NCI-H345 treated with DMSO at 0.1 percent for 48 hours (cell line): ENCODE results near the gene OTUB1.

Source experiments
- DNase-seq: peaks from one replicate; lab custom pipeline; 2025; ENCODE audit not compliant: unreplicated experiment; lab: John Stamatoyannopoulos, UW

OTUB1 gene

DNA sequence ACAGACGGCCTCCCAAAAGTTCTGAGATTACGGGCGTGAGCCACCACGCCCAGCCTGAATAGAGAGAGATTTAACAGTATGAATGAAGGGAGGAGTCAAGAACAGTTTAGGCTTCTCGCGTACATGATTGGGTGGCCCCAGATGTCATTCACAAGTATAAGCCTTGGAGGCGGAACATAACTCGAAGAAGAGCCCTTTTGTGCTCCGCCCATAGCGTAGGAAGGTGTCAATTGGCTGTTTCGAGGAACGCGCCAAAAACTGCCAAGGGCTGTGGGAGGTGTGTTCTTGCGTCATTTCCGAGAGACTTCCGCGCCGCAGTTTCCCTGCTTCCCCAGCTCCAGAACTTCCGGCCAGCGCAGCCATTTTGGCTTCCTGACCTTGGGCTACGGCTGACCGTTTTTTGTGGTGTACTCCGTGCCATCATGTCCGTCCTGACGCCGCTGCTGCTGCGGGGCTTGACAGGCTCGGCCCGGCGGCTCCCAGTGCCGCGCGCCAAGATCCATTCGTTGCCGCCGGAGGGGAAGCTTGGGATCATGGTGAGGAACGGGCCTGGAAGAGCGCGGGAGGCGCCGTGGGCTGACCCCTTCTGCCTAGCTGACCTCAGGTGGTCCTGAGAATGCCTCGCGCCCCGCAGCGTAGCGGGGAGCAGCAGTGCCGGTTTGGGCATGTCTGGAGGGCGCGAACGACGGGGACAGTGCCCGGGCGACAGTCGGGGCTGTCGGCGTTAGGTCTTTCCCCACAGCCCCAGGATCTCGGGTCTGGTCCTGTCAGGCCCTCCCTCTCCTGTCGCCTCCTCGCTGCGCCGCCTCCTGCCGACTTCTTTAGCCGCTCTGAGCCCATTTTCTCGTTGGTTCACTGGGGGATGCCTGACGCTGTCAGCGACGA lies 11.7 kb upstream of the OTUB1 start, which contains the start of gene COX8A:
Gene COX8A, plus strand, starts transcription at position 362 of the 885 bp plus-strand sequence. Its CDS starts 61 bp downstream, at position 423.
- DNase-seq: peak; percentile 98

- DNase-seq: no peak
Measured at GRCh38 chr11:63978551-63979239, 7.5 kb upstream of the OTUB1 start.

- no peak for DNase-seq
Measured at GRCh38 chr11:63979426-63979825, 6.8 kb upstream of the OTUB1 start.

DNA sequence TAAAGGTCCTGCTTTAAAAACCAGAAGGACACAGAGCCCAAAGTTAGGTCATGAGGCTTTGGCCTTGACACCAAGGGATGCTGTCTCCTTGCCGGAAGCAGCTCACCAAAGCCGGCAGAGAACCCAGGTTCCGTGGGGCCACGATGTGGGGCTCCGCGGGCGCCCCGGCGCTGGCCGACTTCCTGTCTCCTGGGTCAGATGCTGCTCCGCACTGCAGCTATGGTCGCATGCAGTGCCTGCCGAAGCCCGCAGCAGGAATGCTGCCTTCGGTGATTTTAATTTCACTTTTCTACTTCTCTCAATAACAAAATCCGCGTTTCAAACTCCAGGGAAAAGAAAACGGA lies 454 bp upstream of the OTUB1 start:
- DNase-seq: no peak

DNA sequence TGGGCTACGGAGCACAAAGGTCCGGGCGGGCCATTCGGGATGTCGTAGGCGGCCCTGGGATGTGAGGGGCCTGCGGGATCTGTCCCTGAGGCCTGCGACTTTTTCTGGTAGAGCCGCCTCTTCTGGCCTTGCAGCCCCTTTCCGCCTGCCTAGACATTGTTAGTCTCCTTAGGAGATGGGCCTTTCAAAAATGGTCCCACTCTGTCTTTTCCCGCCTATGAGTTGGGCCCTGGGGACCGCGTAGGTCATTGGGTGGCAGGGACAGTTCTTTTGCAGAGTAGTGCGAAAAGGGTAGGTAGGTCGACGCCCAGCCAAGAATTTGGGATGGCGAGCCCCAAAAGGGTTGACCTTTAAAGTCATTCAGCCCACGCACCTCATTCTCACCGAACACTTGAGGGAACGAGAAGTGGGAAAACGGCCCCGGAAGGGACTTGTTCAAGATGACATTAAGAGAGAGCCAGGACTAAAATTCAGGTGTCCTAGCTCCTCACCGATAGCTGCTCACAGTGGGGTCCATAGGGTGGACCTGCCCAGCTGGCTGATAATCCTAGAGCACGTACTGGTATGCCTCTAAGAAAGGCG lies 785 bp downstream of the OTUB1 start:
- no peak for DNase-seq

- no peak for DNase-seq
Measured at GRCh38 chr11:63991558-63991957, 5.3 kb downstream of the OTUB1 start.

- DNase-seq: no peak
Measured at GRCh38 chr11:63993100-63993499, 6.9 kb downstream of the OTUB1 start.

- DNase-seq: no peak
Measured at GRCh38 chr11:63993993-63994392, 7.8 kb downstream of the OTUB1 start.

DNA sequence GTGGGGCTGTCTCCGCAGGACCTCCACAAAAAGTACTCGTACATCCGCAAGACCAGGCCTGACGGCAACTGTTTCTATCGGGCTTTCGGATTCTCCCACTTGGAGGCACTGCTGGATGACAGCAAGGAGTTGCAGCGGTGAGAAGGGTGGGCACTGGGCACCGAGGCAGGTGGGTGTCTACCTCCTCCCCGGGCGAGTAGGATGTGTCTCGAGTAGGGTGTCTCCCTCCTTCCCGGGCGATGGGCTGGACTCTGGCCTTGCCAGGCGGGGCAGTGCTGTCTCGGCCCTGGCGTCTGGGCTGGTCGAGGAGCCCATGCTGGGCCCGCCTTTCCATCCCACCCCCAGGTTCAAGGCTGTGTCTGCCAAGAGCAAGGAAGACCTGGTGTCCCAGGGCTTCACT lies 10.3 kb downstream of the OTUB1 start:
- DNase-seq: no peak

DNA sequence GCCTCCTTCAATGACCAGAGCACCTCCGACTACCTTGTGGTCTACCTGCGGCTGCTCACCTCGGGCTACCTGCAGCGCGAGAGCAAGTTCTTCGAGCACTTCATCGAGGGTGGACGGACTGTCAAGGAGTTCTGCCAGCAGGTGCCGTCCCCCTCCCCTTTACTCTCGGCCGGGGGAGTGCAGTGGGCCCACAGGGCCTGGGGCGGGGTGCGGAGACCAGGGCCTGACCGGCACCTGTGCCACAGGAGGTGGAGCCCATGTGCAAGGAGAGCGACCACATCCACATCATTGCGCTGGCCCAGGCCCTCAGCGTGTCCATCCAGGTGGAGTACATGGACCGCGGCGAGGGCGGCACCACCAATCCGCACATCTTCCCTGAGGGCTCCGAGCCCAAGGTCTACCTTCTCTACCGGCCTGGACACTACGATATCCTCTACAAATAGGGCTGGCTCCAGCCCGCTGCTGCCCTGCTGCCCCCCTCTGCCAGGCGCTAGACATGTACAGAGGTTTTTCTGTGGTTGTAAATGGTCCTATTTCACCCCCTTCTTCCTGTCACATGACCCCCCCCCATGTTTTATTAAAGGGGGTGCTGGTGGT lies 11.0 kb downstream of the OTUB1 start:
- DNase-seq: no peak

DNA sequence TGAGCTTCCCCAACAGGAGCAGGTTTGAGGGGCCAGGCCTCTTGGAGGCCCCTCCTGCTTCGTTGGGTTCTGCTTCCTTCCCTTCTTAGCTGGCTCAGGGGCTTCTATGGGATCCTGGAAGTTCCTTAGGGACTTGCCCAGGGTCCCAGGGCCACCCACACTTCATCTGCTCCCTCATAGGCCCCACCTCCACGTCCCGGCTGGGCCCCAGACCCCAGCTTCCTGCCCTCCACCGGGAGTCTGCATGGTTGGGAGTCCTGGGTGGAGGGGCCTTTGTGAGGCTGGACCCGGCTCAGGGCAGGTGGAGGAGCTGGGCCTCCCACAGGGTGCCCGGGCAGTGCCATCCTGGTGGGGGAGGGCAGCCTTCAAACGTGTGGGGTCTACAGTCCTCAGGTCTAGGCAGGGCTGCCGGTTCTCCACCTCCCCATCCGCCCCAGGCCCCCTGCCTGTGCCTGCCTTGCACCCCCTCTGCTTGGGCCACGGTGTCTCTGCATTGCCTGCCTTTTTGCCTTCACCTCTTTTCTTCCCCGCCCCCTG lies 11.6 kb downstream of the OTUB1 start:
- DNase-seq: no peak

DNA sequence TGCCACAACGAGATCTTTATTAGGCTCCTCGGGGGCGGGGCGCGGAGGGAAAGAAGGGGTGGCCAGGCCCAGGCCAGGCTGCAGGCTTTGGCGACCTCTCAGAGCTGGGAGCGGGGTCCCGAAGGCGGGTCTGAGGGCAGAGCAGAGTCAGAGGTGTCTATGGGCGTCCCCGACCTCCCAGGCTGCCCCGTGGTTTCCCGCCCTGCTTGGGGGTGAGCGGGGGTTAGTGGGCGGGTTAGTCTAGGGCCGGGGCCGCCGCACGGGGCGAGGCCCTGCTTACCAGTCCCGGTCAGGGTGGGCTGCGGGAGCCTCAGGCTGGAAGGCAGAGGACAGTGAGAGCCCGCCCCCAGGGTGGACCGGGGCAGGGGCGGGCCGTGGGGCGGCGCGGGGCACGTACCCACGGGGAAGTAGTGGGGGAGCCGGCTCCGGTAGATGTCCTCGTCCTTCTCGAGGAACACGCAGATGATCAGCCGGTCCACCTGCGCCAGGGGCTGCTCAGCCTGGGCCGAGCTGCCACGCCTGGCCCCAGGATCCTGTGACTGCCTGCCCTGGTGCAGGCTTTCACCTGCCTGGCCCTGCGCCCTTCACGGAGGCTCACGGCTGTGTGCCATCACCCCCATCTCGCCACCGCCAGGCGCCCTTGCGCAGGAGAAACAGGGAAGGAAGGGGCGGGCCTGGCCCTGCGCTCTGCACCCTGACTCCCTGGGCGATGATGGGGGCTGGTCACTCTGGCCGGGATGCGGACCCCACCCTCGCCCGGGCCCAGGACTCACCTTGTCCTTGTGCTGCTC lies 12.5 kb downstream of the OTUB1 start:
- no peak for DNase-seq

DNA sequence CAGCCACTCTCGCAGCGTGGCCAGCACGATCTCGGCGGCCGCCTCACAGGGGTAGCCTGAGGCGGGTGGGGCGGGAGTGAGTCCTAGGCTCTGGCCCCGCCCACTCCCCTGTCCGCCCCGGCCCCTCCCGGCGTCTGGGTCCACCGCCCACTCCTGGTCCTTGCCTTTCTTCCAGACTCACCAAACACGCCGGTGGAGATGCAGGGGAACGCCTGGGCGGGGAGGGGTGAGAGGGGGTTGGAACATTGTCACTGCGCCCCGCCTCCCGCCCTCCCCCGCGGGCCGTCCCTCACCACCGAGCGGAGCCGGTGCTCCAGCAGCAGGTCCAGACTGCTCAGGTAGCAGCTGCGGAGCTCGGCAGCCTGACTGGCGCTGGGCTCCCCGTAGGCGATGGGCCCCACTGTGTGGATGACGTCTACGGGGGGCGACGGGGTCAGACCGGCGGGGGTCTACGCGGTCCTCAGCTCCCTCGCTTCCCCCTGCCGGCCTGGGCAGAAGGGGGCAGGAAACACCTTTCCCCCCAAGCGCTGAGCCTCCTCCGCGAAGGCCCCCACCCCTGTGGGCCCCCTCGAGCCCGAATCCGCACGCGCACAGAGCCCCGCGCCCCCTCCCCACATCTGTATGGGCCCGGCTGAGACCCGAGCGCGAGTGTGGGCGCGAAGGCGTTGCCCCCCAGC lies 13.2 kb downstream of the OTUB1 start:
- DNase-seq: peak; percentile 60

- peak; percentile 31 for DNase-seq
Measured at GRCh38 chr11:64000026-64000739, 13.9 kb downstream of the OTUB1 start.

- no peak for DNase-seq
Measured at GRCh38 chr11:64000740-64001483, 14.7 kb downstream of the OTUB1 start.

DNA sequence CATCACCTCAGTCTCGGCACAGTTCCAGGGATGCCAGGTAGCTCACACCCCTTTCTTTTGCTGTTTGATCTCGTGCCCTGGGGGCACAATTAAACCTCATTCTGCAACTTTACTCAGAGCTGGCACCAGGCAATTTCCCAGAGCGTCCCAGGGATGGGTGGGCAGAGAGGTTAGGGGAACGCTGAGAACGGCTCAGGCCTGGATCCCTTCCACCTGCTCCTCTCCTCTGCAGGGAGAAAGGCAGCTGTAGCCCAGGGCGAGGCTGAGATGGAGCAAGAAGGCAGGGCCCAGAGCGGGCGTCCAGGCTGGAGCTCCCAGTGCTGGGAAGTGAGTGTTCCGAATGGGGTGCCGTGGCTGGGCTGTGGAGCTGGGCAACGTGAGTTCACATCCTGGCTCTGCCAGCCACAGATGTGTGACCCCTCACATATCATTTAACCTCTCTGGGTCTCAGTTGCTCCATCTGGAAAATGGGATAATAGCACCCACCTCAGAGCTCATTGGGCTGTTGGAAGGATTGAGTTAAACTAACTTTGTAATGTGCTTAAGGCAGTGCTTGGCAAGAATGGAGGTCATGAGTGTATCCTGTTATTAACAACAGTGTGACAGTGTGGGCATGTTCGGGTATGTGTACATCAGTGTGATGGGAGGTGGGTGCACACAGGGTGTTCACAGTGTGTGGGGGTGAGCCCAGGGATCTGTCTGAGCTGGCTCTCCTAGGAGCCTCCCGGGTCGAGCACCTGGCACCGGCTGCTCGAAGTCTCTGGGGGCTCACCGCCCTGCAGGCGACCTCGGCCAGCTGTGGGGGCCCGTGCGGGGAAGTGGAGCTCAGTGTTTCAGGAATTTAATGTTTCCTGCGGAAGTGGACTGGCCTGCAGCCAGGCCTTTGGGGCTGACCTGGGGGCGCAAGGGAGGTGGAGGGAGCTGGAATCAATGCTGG lies 15.5 kb downstream of the OTUB1 start:
- DNase-seq: no peak

DNA sequence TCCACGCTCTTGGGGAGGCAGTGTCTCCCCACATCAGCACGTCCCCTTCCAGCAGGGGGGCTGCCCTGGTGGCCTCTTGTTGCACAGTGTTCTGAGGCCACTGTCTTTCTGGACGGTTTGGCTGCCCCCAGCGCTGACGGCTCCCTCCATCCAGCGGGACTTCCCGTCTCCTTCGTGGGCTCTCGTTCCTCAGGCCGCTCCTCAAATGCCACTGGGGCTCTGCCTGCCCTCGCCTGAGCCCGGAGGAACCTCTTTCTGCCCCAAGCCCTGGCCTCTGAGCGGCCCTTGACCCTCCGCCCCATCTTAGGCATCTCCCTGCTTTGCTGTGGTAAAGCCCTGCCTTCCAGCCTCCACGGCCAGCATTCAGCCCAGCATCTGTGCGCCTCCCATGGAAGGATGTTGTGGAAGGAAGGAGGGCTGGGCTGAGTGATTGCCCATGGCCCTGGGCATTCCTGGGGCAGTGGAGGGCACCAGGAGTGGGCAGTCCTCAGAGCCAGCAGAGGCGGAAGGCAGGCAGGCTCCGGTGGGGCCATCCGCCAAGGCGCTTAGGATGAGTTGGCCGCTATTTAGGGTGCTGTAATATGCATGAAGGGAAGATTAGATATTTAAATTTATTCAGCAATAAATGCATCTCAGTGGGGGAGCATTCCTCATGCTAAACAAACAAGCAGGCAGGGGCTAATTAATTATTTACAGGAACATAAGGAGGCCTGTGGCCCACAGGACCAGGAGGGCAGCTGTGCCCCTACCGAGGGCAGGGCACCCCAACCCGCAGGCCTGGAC lies 17.8 kb downstream of the OTUB1 start:
- DNase-seq: no peak
